ENCODE data around the gene BCL11B. TPM values are rescaled to one million over a fixed set of nuclear protein-coding genes. Genes with fewer than 3 reads are reported as not detected.

Gene BCL11B
- total and polyA plus RNA-seq, 5 experiments from 2014 or later: 8.2 to 209 (median 12.1) TPM

DNA sequence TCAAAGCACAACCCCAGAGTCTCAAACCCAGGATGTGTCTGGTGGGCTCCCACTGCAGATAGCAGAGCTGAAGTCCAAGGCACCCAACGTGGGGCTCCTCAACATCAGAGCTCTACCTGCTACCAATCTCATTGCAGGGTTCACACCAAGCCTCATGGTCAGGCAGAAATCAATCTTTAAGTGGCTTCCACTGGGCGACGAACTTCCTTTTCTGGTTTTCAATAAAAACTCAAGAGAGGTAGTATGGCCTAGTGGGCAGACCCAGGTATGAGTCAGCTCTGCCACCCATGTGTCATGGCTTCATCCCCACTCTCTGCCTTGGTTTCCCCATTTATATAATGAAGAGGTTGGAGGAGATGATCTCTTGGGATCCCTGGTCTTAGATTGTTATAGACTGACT lies 47.0 kb downstream of the BCL11B start:
- POLR2A ChIA-PET: interaction anchor here (0.9 to 76.3 kb wide), 4 partner anchors 2 to 240 kb away, joined by 3 to 2798 read pairs (median 2057); partner anchors contain the start of gene BCL11B

DNA sequence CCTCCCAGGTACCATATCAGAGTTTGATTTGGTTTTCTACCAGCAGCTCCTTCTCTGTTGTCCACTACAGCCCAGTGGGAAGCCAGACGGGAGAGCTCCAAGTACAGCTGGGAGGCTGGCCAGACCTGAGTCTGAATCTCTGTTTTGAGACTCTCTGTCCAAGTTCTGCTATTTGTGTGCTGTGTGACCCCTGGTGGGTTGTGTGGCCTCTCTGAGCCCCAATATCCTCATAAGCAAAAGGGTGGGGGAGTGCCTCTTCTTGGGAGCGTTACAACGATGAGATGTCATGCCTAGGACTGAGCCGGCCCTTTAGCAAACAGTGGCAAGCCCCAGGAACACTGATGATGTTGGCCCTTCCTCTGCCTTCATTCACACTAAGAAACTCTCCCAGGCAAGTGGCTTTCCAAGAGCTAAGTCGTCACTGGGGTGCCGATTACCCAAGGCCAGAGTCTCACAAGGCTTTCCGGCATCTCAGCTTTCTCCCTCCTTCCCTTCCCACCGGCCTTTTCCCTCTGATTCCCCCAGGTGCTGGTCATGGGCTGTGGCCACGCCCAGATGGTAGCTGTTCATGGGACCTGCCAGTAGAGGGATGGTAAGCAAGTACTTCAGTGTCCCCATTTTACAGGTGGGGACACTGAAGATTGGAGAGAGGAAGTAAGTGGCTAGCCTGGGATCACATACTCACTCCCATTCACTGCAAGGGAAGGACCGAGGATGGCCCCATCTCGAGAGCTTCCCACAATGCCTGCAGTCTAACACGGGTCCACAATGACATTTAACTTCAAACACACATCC lies 47.7 kb downstream of the BCL11B start:
- H3K4me3 Mint-ChIP-seq: peak overlapping the region; percentile 42 to 94 (median 78)
- ATAC-seq (peak in 1 of 2 donors; percentile 19), DNase-seq (no peak)
- peaks cover 9 to 94% (median 41%) of the 10 kb centered on the region in 3 donors for H3K36me3 Mint-ChIP-seq
- H3K9me3 Mint-ChIP-seq: no peaks in the 10 kb centered on the region
- H3K27ac Mint-ChIP-seq: peak overlapping the region; percentile 92 to 100 (median 98)
- H3K27me3 Mint-ChIP-seq: no peaks in the 10 kb centered on the region
- H3K4me1 Mint-ChIP-seq: peaks cover 68 to 97% (median 96%) of the 10 kb centered on the region in 4 donors
- POLR2A ChIA-PET: interaction anchor here (1.1 to 76.3 kb wide), 4 partner anchors 2 to 1247 kb away, joined by 3 to 2798 read pairs (median 2057); partner anchors contain the start of gene BCL11B

More for the DNA sequence above, 47.0 kb downstream of the BCL11B start:
- no peaks in the 10 kb centered on the region for H3K9me3 Mint-ChIP-seq
- ATAC-seq (peak in 1 of 2 donors; percentile 3), DNase-seq (no peak)
- no peaks in the 10 kb centered on the region for H3K27me3 Mint-ChIP-seq
- H3K4me3 Mint-ChIP-seq: peak overlapping the region; percentile 65 to 94 (median 81)
- peak overlapping the region; percentile 97 to 100 (median 98) for H3K27ac Mint-ChIP-seq
- H3K4me1 Mint-ChIP-seq: peaks cover 70 to 98% (median 97%) of the 10 kb centered on the region in 4 donors
- H3K36me3 Mint-ChIP-seq: peaks cover 9 to 96% (median 43%) of the 10 kb centered on the region in 3 donors

DNA sequence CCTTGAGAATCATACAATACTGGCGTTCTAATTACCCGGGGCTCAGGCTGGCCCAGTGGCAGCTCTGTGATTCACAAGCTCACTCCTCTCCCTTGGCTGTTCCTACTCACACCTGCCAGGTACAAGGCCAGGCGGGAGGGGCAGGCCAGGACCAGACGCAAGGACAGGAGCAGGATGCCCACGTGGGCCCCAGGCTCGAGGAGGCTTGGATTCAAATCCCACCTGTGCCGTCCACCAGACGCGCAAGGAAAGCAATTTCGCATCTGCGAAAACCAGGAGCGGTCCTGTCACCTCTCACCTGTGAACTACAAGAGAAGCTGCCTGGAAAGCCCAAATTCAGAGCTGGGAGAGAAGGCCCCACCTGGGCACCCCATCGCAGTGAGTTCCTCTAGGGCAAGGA lies 50.6 kb downstream of the BCL11B start:
- Mint-ChIP-seq H3K27ac (peak overlapping the region; percentile 82 to 100 (median 98)), H3K4me1 (peaks cover 67 to 96% (median 92%) of the 10 kb centered on the region in 4 donors), H3K27me3 (no peaks in the 10 kb centered on the region), H3K9me3 (no peaks in the 10 kb centered on the region), H3K36me3 (peaks cover 0 to 90% (median 27%) of the 10 kb centered on the region in 3 donors), H3K4me3 (peak overlapping the region; percentile 7 to 94 (median 66))
- ATAC-seq (no peak), DNase-seq (no peak)
- POLR2A ChIA-PET: interaction anchor here (38.7 to 76.3 kb wide), 3 partner anchors 5 to 47 kb away, joined by 1316 to 2798 read pairs (median 2798); partner anchors contain the start of gene BCL11B

DNA sequence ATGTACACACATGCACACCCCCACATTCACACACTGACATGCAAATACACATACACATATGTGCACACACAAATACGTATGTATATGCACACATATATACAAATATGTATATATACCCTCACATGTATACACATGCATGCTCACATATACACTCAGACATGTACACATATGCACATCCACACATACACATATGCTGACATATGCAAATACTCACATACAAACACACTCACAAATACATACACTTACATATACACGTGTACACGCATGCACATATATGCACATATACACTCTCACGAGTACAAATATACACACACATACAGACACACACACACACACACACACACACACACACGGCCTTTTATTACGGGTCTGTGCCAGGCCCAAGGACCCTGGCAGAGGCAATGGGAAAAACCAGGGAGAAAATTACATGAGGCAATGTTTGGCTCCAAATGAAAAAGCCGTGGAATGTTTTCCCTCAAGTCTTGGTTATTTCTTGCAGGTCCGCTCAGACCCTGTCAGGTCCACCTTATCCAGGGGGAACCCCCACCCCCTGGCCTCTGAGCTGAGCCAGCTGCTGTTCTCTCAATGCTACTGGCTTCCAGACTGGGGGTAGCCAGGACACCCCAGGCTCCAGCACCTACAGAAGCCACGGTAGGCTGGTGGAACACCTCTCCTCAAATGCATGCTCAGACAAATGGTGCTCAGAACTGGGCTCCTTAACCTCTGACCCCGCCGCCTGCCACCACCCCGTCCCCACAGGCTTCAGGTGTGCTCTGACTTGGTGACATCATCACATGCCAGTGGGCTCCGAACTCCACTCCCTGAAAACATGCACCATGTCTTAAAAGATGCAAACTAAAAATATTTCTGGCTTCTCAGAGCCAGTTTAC lies 54.7 kb downstream of the BCL11B start:
- no peaks in the 10 kb centered on the region for H3K9me3 Mint-ChIP-seq
- POLR2A ChIA-PET: interaction anchor here (0.7 to 76.3 kb wide), 7 partner anchors 6 to 1097 kb away, joined by 3 to 2798 read pairs (median 5); partner anchors contain the start of gene BCL11B
- peak overlapping the region; percentile 67 to 98 (median 86) for H3K4me3 Mint-ChIP-seq
- peaks cover 63 to 94% (median 91%) of the 10 kb centered on the region in 4 donors for H3K4me1 Mint-ChIP-seq
- DNase-seq (no peak), ATAC-seq (peak; percentile 15 to 21)
- H3K27me3 Mint-ChIP-seq: no peaks in the 10 kb centered on the region
- H3K36me3 Mint-ChIP-seq: peaks cover 0 to 77% (median 19%) of the 10 kb centered on the region in 3 donors
- peak overlapping the region; percentile 87 to 99 (median 96) for H3K27ac Mint-ChIP-seq

DNA sequence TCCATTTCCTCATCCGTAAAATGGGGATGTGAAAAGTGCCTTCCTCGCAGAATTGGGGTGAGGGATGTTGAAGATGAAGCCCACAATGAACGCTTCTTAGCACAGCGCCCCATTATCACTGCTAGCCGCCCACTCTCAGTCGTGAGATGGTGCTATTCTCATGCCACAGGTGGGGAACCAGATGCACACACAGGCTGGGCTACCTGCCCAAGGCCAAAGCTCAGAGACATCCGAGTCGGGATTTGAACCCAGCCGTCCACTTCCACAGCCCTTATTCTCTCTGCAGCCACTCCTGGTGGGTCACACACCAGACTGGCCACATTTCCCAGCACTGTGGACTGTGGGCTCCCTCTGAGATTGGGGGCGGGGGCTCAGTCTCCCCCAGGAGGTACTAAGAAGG lies 55.8 kb downstream of the BCL11B start:
- ATAC-seq: no peak
- no peak for DNase-seq
- POLR2A ChIA-PET: interaction anchor here (1.3 to 76.3 kb wide), 4 partner anchors 5 to 51 kb away, joined by 5 to 2798 read pairs (median 1410); no protein-coding TSS in a partner anchor
- no peaks in the 10 kb centered on the region for H3K9me3 Mint-ChIP-seq
- H3K27me3 Mint-ChIP-seq: no peaks in the 10 kb centered on the region
- H3K4me1 Mint-ChIP-seq: peaks cover 69 to 94% (median 91%) of the 10 kb centered on the region in 4 donors
- H3K36me3 Mint-ChIP-seq: peaks cover 4 to 72% (median 12%) of the 10 kb centered on the region in 3 donors
- peak overlapping the region; percentile 87 to 99 (median 96) for H3K27ac Mint-ChIP-seq
- H3K4me3 Mint-ChIP-seq: peak overlapping the region; percentile 67 to 98 (median 86)

DNA sequence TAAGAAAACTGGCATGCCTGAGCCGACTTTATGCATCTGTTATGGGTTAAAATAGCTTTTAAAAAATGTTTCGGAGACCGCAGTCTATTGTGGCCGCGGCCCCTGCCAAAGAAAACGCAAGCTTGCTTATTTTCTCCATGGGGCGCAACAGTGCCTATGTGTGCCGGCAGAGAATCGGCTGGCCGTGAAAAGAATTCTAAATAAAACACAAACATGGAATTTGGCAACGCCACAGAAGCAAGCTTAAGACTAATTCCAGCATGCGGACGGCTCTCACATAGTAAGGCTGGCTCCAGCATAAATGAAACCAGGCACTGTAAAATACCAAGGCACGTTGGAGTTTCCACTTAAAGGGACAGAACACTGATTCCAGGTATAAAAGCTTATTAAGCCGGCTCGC lies 56.7 kb downstream of the BCL11B start:
- Mint-ChIP-seq H3K36me3 (peaks cover 4 to 68% (median 12%) of the 10 kb centered on the region in 3 donors), H3K27me3 (no peaks in the 10 kb centered on the region), H3K4me1 (peaks cover 69 to 96% (median 93%) of the 10 kb centered on the region in 4 donors), H3K4me3 (peak overlapping the region; percentile 67 to 98 (median 86)), H3K27ac (peak overlapping the region; percentile 87 to 99 (median 96)), H3K9me3 (no peaks in the 10 kb centered on the region)
- DNase-seq: no peak
- ATAC-seq: no peak
- POLR2A ChIA-PET: interaction anchor here (0.5 to 76.3 kb wide), 9 partner anchors 4 to 290 kb away, joined by 3 to 2798 read pairs (median 6); partner anchors contain the start of gene BCL11B

DNA sequence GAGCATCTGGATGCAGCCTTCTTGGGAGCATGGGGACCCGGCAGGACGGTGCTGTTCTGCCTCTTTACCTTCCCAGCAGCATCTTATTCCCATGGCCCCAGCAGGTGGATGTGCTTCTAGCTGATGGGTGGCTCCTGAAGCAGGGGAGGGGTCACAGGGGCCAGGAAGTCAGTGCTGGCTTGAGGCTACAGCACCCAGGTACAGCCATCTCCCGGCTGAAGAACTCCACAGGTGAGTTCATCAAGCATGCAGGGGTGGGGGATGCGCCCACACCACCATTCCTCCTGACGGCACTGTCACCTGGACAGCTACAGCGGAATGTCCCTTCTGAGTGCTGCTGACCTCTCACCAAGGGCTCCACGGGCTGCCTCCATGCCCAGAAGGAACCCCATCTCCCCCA lies 57.3 kb downstream of the BCL11B start:
- Mint-ChIP-seq H3K4me3 (peak overlapping the region; percentile 67 to 98 (median 86)), H3K36me3 (peaks cover 4 to 67% (median 9%) of the 10 kb centered on the region in 3 donors), H3K27ac (peak overlapping the region; percentile 87 to 99 (median 96)), H3K4me1 (peaks cover 69 to 96% (median 93%) of the 10 kb centered on the region in 4 donors), H3K27me3 (no peaks in the 10 kb centered on the region), H3K9me3 (no peaks in the 10 kb centered on the region)
- DNase-seq: no peak
- ATAC-seq: peak; percentile 6 to 13
- POLR2A ChIA-PET: interaction anchor here (0.5 to 76.3 kb wide), 9 partner anchors 4 to 290 kb away, joined by 3 to 2798 read pairs (median 6); partner anchors contain the start of gene BCL11B

DNA sequence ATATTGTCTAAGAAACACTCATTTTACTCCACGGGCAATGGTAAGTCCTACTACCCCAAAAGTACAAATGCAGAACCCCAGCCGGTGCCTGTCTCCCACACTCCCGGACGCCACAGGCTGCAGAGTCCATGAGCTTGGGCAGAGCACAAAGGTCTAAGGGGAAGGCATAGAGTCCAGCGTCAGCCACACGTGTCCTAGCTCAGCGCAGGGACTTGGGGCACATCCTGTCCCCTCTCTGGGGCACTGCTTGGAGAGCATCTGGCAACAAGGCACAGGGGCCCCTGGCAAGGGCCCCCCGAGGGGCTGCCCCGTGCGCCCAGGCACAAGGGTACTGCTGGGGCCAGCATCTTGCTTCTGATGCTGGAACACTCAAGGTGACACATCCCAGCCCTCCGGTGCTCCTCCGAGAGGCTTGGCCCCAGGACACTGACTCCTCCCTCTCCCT lies 58.4 kb downstream of the BCL11B start:
- DNase-seq (no peak), ATAC-seq (peak in 1 of 2 donors; percentile 8)
- POLR2A ChIA-PET: interaction anchor here (1.0 to 76.3 kb wide), 5 partner anchors 2 to 58 kb away, joined by 3 to 2798 read pairs (median 8); partner anchors contain the start of gene BCL11B
- peaks cover 70 to 98% (median 95%) of the 10 kb centered on the region in 4 donors for H3K4me1 Mint-ChIP-seq
- H3K4me3 Mint-ChIP-seq: peak overlapping the region; percentile 69 to 98 (median 85)
- H3K27ac Mint-ChIP-seq: peak overlapping the region; percentile 87 to 99 (median 96)
- no peaks in the 10 kb centered on the region for H3K9me3 Mint-ChIP-seq
- H3K27me3 Mint-ChIP-seq: no peaks in the 10 kb centered on the region
- peaks cover 4 to 66% (median 9%) of the 10 kb centered on the region in 3 donors for H3K36me3 Mint-ChIP-seq

DNA sequence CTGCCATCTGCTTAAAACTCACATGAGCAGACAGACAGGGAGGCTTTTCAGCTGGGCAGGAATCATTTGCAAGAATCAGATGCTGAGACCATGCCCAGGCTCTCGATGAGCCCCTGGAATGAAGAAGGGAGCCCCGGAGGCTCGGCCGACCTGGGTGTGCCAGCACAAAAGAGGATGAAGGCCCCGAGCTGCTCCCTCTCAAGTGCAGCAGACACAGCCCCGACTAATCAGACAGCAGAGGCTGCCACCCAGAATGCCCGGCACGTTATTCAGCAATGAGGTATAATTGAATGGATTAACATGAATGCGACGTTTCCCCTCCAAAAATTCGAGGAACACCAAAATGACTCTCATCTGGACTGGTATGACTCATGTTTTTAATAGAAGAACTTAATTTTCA lies 58.9 kb downstream of the BCL11B start:
- H3K27me3 Mint-ChIP-seq: no peaks in the 10 kb centered on the region
- H3K4me3 Mint-ChIP-seq: peak overlapping the region; percentile 69 to 98 (median 85)
- H3K36me3 Mint-ChIP-seq: peaks cover 4 to 63% (median 6%) of the 10 kb centered on the region in 3 donors
- H3K27ac Mint-ChIP-seq: peak overlapping the region; percentile 87 to 99 (median 96)
- POLR2A ChIA-PET: interaction anchor here (1.3 to 76.3 kb wide), 5 partner anchors 2 to 55 kb away, joined by 7 to 2798 read pairs (median 8); no protein-coding TSS in a partner anchor
- peak; percentile 14 to 18 for ATAC-seq
- H3K4me1 Mint-ChIP-seq: peaks cover 70 to 98% (median 95%) of the 10 kb centered on the region in 4 donors
- DNase-seq: no peak
- H3K9me3 Mint-ChIP-seq: no peaks in the 10 kb centered on the region

DNA sequence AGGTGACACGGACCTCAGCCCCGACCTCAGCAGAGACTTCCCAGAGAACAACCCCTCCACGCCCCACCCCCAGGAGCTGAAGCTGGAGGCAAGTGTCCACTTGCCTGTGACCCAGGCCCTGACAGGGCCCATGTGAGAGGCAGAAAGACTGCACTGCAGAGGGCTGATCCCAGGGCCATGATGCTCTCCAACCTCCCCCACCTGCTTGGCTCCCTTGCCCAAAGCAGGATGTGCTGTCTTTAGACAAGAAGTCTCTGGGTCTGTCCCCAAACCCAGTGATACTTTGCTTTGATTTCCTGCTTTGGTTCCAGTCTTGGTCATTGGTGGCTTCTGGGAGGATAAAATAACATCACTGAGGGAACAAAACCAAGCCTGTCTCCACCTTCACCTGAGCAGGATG lies 59.4 kb downstream of the BCL11B start:
- no peaks in the 10 kb centered on the region for H3K27me3 Mint-ChIP-seq
- peaks cover 72 to 99% (median 99%) of the 10 kb centered on the region in 4 donors for H3K4me1 Mint-ChIP-seq
- DNase-seq (no peak), ATAC-seq (peak; percentile 14 to 36)
- peaks cover 4 to 62% (median 6%) of the 10 kb centered on the region in 3 donors for H3K36me3 Mint-ChIP-seq
- H3K27ac Mint-ChIP-seq: peak overlapping the region; percentile 87 to 99 (median 96)
- H3K9me3 Mint-ChIP-seq: no peaks in the 10 kb centered on the region
- POLR2A ChIA-PET: interaction anchor here (0.7 to 76.3 kb wide), 7 partner anchors 1 to 59 kb away, joined by 3 to 2798 read pairs (median 8); partner anchors contain the start of gene BCL11B
- peak overlapping the region; percentile 69 to 98 (median 85) for H3K4me3 Mint-ChIP-seq

DNA sequence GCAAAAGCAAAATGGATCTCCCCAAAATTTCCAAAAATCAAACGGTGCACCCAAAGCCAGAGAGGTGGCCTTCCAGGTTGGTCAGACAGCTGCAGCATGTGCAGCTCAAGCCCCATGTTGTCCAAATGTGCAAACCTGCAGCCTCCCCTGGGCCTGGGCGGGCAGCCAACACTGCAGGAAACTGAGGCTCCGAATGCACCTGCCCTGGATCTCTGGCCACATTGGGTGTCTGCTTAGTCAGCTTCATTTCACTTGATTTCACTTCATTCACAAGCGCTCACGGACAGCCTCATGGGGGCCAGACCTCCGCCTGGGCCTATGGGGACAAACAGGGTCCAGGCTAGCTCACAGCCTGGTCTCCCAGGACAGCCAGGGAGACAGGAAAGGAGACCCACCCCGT lies 59.8 kb downstream of the BCL11B start:
- Mint-ChIP-seq H3K27ac (peak overlapping the region; percentile 87 to 99 (median 96)), H3K4me1 (peaks cover 72 to 99% (median 99%) of the 10 kb centered on the region in 4 donors), H3K4me3 (peak overlapping the region; percentile 69 to 98 (median 85)), H3K9me3 (no peaks in the 10 kb centered on the region), H3K36me3 (peaks cover 4 to 62% (median 6%) of the 10 kb centered on the region in 3 donors), H3K27me3 (no peaks in the 10 kb centered on the region)
- POLR2A ChIA-PET: interaction anchor here (0.7 to 76.3 kb wide), 7 partner anchors 1 to 60 kb away, joined by 3 to 2798 read pairs (median 8); partner anchors contain the start of gene BCL11B
- ATAC-seq (no peak), DNase-seq (no peak)
